Measurements from ENCODE around the gene CSF3. TPM values are rescaled to one million over a fixed set of nuclear protein-coding genes. Genes with fewer than 3 reads are reported as not detected.

The CSF3 gene
- total RNA-seq, 2 experiments from 2014 or later: not detected

- peaks cover 13% of the 10 kb centered on the region for H3K4me1 ChIP-seq (ENCODE audit: insufficient read depth, low read length)
- CTCF ChIA-PET: interaction anchor here (1.0 kb wide), 1 partner anchor 99 kb away, joined by 6 read pairs; no protein-coding TSS in a partner anchor
- ATAC-seq (ENCODE audit: poor library complexity): no peak
- POLR2A ChIA-PET: interaction anchor here (0.8 kb wide), 1 partner anchor 11 kb away, joined by 3 read pairs; no protein-coding TSS in a partner anchor
- Mint-ChIP-seq H3K27ac (no peak overlapping the region), H3K27me3 (no peaks in the 10 kb centered on the region), H3K4me3 (no peak overlapping the region), H3K4me1 (ENCODE audit: low read depth) (peaks cover 14% of the 10 kb centered on the region), H3K9me3 (no peaks in the 10 kb centered on the region), H3K36me3 (ENCODE audit: low read depth) (peaks cover 7% of the 10 kb centered on the region)
- no peaks in the 10 kb centered on the region for H3K9me3 ChIP-seq (ENCODE audit: control insufficient read depth in 1 of 2, insufficient read depth in 1 of 2, low read length in 2 of 2)
- intact Hi-C loops (cut with DNase I, micrococcal nuclease): loop anchor here in 1 of 2 experiments (2.0 to 5.0 kb wide), 2 partner anchors 276 to 343 kb away; no protein-coding TSS in a partner anchor
- no peaks in the 10 kb centered on the region for H3K27me3 ChIP-seq (ENCODE audit: control insufficient read depth in 1 of 2, insufficient read depth in 2 of 2, low read length in 2 of 2)
- DNase-seq: no peak
- H3K36me3 ChIP-seq (ENCODE audit: insufficient read depth, low read length): peaks cover 9% of the 10 kb centered on the region
- no peak overlapping the region for H3K27ac ChIP-seq (ENCODE audit: low read depth in 1 of 2, low read length in 2 of 2)
- H3K4me3 ChIP-seq (ENCODE audit: low read length): no peak overlapping the region
- TF ChIP-seq, protein P1, sequence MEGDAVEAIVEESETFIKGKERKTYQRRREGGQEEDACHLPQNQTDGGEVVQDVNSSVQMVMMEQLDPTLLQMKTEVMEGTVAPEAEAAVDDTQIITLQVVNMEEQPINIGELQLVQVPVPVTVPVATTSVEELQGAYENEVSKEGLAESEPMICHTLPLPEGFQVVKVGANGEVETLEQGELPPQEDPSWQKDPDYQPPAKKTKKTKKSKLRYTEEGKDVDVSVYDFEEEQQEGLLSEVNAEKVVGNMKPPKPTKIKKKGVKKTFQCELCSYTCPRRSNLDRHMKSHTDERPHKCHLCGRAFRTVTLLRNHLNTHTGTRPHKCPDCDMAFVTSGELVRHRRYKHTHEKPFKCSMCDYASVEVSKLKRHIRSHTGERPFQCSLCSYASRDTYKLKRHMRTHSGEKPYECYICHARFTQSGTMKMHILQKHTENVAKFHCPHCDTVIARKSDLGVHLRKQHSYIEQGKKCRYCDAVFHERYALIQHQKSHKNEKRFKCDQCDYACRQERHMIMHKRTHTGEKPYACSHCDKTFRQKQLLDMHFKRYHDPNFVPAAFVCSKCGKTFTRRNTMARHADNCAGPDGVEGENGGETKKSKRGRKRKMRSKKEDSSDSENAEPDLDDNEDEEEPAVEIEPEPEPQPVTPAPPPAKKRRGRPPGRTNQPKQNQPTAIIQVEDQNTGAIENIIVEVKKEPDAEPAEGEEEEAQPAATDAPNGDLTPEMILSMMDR (IDR thresholded peaks at IDR 0.05): no peak
Measured at GRCh38 chr17:40014375-40014980, 762 bp upstream of the CSF3 start.

DNA sequence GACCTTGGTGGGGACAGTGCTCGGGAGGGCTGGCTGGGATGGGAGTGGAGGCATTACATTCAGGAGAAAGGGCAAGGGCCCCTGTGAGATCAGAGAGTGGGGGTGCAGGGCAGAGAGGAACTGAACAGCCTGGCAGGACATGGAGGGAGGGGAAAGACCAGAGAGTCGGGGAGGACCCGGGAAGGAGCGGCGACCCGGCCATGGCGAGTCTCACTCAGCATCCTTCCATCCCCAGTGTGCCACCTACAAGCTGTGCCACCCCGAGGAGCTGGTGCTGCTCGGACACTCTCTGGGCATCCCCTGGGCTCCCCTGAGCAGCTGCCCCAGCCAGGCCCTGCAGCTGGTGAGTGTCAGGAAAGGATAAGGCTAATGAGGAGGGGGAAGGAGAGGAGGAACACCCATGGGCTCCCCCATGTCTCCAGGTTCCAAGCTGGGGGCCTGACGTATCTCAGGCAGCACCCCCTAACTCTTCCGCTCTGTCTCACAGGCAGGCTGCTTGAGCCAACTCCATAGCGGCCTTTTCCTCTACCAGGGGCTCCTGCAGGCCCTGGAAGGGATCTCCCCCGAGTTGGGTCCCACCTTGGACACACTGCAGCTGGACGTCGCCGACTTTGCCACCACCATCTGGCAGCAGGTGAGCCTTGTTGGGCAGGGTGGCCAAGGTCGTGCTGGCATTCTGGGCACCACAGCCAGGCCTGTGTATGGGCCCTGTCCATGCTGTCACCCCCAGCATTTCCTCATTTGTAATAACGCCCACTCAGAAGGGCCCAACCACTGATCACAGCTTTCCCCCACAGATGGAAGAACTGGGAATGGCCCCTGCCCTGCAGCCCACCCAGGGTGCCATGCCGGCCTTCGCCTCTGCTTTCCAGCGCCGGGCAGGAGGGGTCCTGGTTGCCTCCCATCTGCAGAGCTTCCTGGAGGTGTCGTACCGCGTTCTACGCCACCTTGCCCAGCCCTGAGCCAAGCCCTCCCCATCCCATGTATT lies 1.1 kb downstream of the CSF3 start:
- Mint-ChIP-seq H3K4me1 (ENCODE audit: low read depth) (peaks cover 6% of the 10 kb centered on the region), H3K27me3 (no peaks in the 10 kb centered on the region), H3K36me3 (ENCODE audit: low read depth) (peaks cover 13% of the 10 kb centered on the region), H3K4me3 (no peak overlapping the region), H3K27ac (no peak overlapping the region), H3K9me3 (no peaks in the 10 kb centered on the region)
- Histone ChIP-seq H3K27me3 (ENCODE audit: control insufficient read depth in 1 of 2, insufficient read depth in 2 of 2, low read length in 2 of 2) (no peaks in the 10 kb centered on the region), H3K36me3 (ENCODE audit: insufficient read depth, low read length) (peaks cover 21% of the 10 kb centered on the region), H3K27ac (ENCODE audit: low read depth in 1 of 2, low read length in 2 of 2) (no peak overlapping the region), H3K9me3 (ENCODE audit: control insufficient read depth in 1 of 2, insufficient read depth in 1 of 2, low read length in 2 of 2) (no peaks in the 10 kb centered on the region), H3K4me1 (ENCODE audit: insufficient read depth, low read length) (peaks cover 5% of the 10 kb centered on the region), H3K4me3 (ENCODE audit: low read length) (no peak overlapping the region)
- CTCF ChIA-PET: no interaction called here
- DNase-seq: no peak
- ATAC-seq (ENCODE audit: poor library complexity): no peak
- intact Hi-C loops (cut with DNase I, micrococcal nuclease): loop anchor here in 1 of 2 experiments (2.0 kb wide), 1 partner anchor 275 kb away; no protein-coding TSS in a partner anchor
- POLR2A ChIA-PET: interaction anchor here (0.6 kb wide), 2 partner anchors 98 to 286 kb away, joined by 3 to 5 read pairs; partner anchors contain the start of gene GSDMB
- TF ChIP-seq, protein P1 (IDR thresholded peaks at IDR 0.05): no peak

- H3K36me3 ChIP-seq (ENCODE audit: insufficient read depth, low read length): peaks cover 33% of the 10 kb centered on the region
- intact Hi-C loops (cut with DNase I, micrococcal nuclease): no loop called here
- peaks cover 6% of the 10 kb centered on the region for H3K4me1 Mint-ChIP-seq (ENCODE audit: low read depth)
- TF ChIP-seq, protein P1 (IDR thresholded peaks at IDR 0.05): no peak
- no peaks in the 10 kb centered on the region for H3K27me3 Mint-ChIP-seq
- H3K27ac ChIP-seq (ENCODE audit: low read depth in 1 of 2, low read length in 2 of 2): no peak overlapping the region
- no peak overlapping the region for H3K27ac Mint-ChIP-seq
- H3K9me3 Mint-ChIP-seq: no peaks in the 10 kb centered on the region
- ChIA-PET CTCF (no interaction called here), POLR2A (no interaction called here)
- H3K36me3 Mint-ChIP-seq (ENCODE audit: low read depth): peaks cover 26% of the 10 kb centered on the region
- H3K4me1 ChIP-seq (ENCODE audit: insufficient read depth, low read length): peaks cover 5% of the 10 kb centered on the region
- H3K4me3 ChIP-seq (ENCODE audit: low read length): no peak overlapping the region
- no peaks in the 10 kb centered on the region for H3K27me3 ChIP-seq (ENCODE audit: control insufficient read depth in 1 of 2, insufficient read depth in 2 of 2, low read length in 2 of 2)
- DNase-seq (no peak), ATAC-seq (ENCODE audit: poor library complexity) (no peak)
- H3K4me3 Mint-ChIP-seq: no peak overlapping the region
- no peaks in the 10 kb centered on the region for H3K9me3 ChIP-seq (ENCODE audit: control insufficient read depth in 1 of 2, insufficient read depth in 1 of 2, low read length in 2 of 2)
Measured at GRCh38 chr17:40017422-40018080, 2.3 kb downstream of the CSF3 start.
